K562 (cell line): Measurements from ENCODE around the gene KCP.

Source experiments
- CEBPB ChIP-seq: fragments of 450-650 bp; IDR thresholded peaks from 2 replicates; pipeline ENCODE4 v1.6.1; 2016; ENCODE audit warnings: missing genetic modification characterization, missing compliant biosample characterization
- CHD1 ChIP-seq: fragments of 200-600 bp; sonication (generic); IDR thresholded peaks from one replicate; pipeline ENCODE4 v1.6.1; 2012; ENCODE audit warnings: mild to moderate bottlenecking, moderate library complexity, low read length, inconsistent platforms
- EP300 ChIP-seq: IDR thresholded peaks from 2 replicates; pipeline ENCODE4 v1.6.1; 2012; ENCODE audit warnings: low read length, improper control_type of control experiment
- JUNB ChIP-seq: fragments of 450-650 bp; formaldehyde crosslinking; conservative IDR thresholded peaks from 2 replicates; pipeline ENCODE4 v1.4.0; 2020; ENCODE audit warnings: mild to moderate bottlenecking
- SMAD1 ChIP-seq: fragments of 150-350 bp; IDR thresholded peaks from 2 replicates; pipeline ENCODE4 v1.6.1; 2014; ENCODE audit warnings: low read length, low read depth; ENCODE audit not compliant: partially characterized antibody
- TAF1 ChIP-seq: IDR thresholded peaks from 2 replicates; pipeline ENCODE4 v1.6.1; 2011; ENCODE audit warnings: mild to moderate bottlenecking, low read length, moderate library complexity; ENCODE audit not compliant: insufficient read depth, control insufficient read depth, severe bottlenecking; ENCODE audit errors: extremely low read depth
- THRA ChIP-seq: fragments of 450-650 bp; IDR thresholded peaks from 2 replicates; pipeline ENCODE4 v1.6.1; 2017; ENCODE audit warnings: mild to moderate bottlenecking, moderate library complexity
- ZFP36 ChIP-seq: fragments of 150-350 bp; IDR thresholded peaks from 2 replicates; pipeline ENCODE4 v1.6.1; 2018; ENCODE audit warnings: low read length, low read depth; ENCODE audit not compliant: partially characterized antibody
- TF ChIP-seq, protein P1 (sequence below), 3 experiments: IDR thresholded peaks in 2 of 3; conservative IDR thresholded peaks in 1 of 3; 2 replicates each; pipeline ENCODE4 v1.5.1; 2011 to 2012; ENCODE audit warnings: low read length in 3 of 3, mild to moderate bottlenecking in 3 of 3, control low read depth in 2 of 3, improper control_type of control experiment in 1 of 3, inconsistent platforms in 1 of 3, low read depth in 1 of 3, mixed read lengths in 1 of 3, moderate library complexity in 1 of 3; ENCODE audit not compliant: insufficient read depth in 2 of 3

GRCh38 chr7:128954830-128955802 lies 44.6 kb upstream of the KCP start:
- TF ChIP-seq CHD1 (no peak), CEBPB (tag) (no peak), ZFP36 (no peak), JUNB (CRISPR knock-in tag) (no peak), EP300 (no peak), THRA (no peak), TAF1 (no peak), SMAD1 (no peak)
- TF ChIP-seq, protein P1, sequence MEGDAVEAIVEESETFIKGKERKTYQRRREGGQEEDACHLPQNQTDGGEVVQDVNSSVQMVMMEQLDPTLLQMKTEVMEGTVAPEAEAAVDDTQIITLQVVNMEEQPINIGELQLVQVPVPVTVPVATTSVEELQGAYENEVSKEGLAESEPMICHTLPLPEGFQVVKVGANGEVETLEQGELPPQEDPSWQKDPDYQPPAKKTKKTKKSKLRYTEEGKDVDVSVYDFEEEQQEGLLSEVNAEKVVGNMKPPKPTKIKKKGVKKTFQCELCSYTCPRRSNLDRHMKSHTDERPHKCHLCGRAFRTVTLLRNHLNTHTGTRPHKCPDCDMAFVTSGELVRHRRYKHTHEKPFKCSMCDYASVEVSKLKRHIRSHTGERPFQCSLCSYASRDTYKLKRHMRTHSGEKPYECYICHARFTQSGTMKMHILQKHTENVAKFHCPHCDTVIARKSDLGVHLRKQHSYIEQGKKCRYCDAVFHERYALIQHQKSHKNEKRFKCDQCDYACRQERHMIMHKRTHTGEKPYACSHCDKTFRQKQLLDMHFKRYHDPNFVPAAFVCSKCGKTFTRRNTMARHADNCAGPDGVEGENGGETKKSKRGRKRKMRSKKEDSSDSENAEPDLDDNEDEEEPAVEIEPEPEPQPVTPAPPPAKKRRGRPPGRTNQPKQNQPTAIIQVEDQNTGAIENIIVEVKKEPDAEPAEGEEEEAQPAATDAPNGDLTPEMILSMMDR (IDR thresholded peaks at IDR 0.05 in 2 of 3, conservative IDR thresholded peaks at IDR 0.05 in 1 of 3; ENCODE audit: insufficient read depth in 2 of 3, low read depth in 1 of 3, low read length in 3 of 3): no peak
